Aorta (tissue), 5 donors: Measurements from ENCODE around the gene MYBPH. TPM values are rescaled to one million over a fixed set of nuclear protein-coding genes. Genes with fewer than 3 reads are reported as not detected.

ENCODE experiments used
- ATAC-seq: fragments of 200-7000 bp; cut with Tn5 transposase; one replicate; pipeline ENCODE4 v1.9.1; 2022; ENCODE audit warnings: moderate library complexity; ENCODE audit not compliant: low FRiP score
- DNase-seq, 2 donors: peaks; one replicate each; pipeline ENCODE4 v3.0.0-alpha.2; 2020
- H3K27ac ChIP-seq, 2 donors: one replicate each; pipeline ENCODE4 v1.5.1; 2013; ENCODE audit warnings: low read length in 2 of 2, mild to moderate bottlenecking in 2 of 2, moderate library complexity in 2 of 2, control low read depth in 1 of 2, inconsistent platforms in 1 of 2, low read depth in 1 of 2
- H3K27me3 ChIP-seq, 2 donors: one replicate each; pipeline ENCODE4 v1.6.1; 2013; ENCODE audit warnings: control low read depth in 1 of 2, low read length in 1 of 2, mild to moderate bottlenecking in 1 of 2, moderate library complexity in 1 of 2; ENCODE audit not compliant: insufficient read depth in 2 of 2, control insufficient read depth in 1 of 2
- H3K36me3 ChIP-seq, 2 donors: one replicate each; pipeline ENCODE4 v1.6.1; 2013; ENCODE audit warnings: control low read depth in 1 of 2, low read length in 1 of 2, mild to moderate bottlenecking in 1 of 2; ENCODE audit not compliant: insufficient read depth in 2 of 2, control insufficient read depth in 1 of 2
- H3K4me1 ChIP-seq, 2 donors: one replicate each; pipeline ENCODE4 v1.6.1; 2013; ENCODE audit warnings: low read length in 2 of 2, control low read depth in 1 of 2, mild to moderate bottlenecking in 1 of 2, moderate library complexity in 1 of 2; ENCODE audit not compliant: insufficient read depth in 2 of 2, control insufficient read depth in 1 of 2
- H3K4me3 ChIP-seq, 2 donors: one replicate each; pipeline ENCODE4 v1.5.1; 2013; ENCODE audit warnings: low read length in 2 of 2, control low read depth in 1 of 2, mild to moderate bottlenecking in 1 of 2
- H3K9me3 ChIP-seq: one replicate; pipeline ENCODE4 v1.6.1; 2013; ENCODE audit warnings: mild to moderate bottlenecking, low read length; ENCODE audit not compliant: control insufficient read depth
- WGBS, 2 donors: extraction: QIAGEN DNeasy Blood & Tissue Kit; methylation state at CpG; one replicate each; pipeline ENCODE4 v1.1.7; 2013; 5-methylcytosine and 5-hydroxymethylcytosine counted together
- intact Hi-C, 2 donors: fragments of 100-400 bp; cut with DNase I; formaldehyde crosslinking; loops; one replicate each; pipeline versions ENCODE4 v1.14.2 to v1.15.0; 2022
- polyA plus RNA-seq, 2 donors: library from polyadenylated mRNA; stranded (reverse); fragments of 200-250 nt; gene quantifications; one replicate each; pipeline ENCODE4 v1.2.3, GENCODE V29; 2013
- total RNA-seq, 2 donors: library from RNA; stranded (reverse); fragmentation: NEBNext Ultra II Directional; extraction: Animal tissue kit (Norgen Biotek cat#: 25700); gene quantifications; one replicate each; pipeline ENCODE4 v1.2.1, GENCODE V29; 2021
- donor health status: healthy with polysubstance abuse.
- donor health status: Bipolar disorder and iron deficiency.
- donor health status: DM: no; HTN: no; CAD: no.
- donor health status: DM: no; HTN: no; CAD: no.
- donor health status: DM: yes; HTN: yes; CAD: no.

MYBPH gene
- total and polyA plus RNA-seq, 4 donors, result not detected

DNA sequence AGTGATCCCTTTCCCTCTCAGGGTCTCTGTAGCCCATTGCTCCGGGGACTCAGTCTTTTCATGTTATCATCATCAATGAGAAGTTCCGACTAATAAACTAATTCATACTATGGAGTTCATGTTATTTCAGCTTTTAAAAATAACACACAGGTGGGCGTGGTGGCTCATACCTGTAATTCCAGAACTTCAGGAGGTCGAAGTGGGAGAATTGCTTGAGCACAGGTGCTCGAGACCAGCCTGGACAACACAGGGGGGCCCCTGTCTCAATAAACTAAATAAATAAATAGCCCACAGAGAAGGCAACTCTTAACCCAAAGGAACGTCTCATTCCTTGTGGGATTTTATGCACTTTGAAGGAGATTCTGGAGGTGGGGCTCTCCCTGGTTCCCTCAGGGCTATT is 14.5 kb downstream of the MYBPH start:
- Histone ChIP-seq H3K4me1 (no peaks in the 10 kb centered on the region), H3K27ac (no peak overlapping the region), H3K36me3 (no peaks in the 10 kb centered on the region), H3K4me3 (no peak overlapping the region), H3K27me3 (no peaks in the 10 kb centered on the region), H3K9me3 (no peaks in the 10 kb centered on the region)
- ATAC-seq (no peak), DNase-seq (no peak)
- WGBS, 2 donors, result 62 to 67% methylated on average over 6 of the region's 6 CpGs
- intact Hi-C loops, result loop anchor here in 1 of 2 donors (10.0 kb wide), 1 partner anchor 54 kb away; no protein-coding TSS in a partner anchor

- no peak for ATAC-seq
- intact Hi-C loops, result loop anchor here in 1 of 2 donors (10.0 kb wide), 1 partner anchor 55 kb away; no protein-coding TSS in a partner anchor
Measured at GRCh38 chr1:203159844-203160243, 15.8 kb downstream of the MYBPH start.

DNA sequence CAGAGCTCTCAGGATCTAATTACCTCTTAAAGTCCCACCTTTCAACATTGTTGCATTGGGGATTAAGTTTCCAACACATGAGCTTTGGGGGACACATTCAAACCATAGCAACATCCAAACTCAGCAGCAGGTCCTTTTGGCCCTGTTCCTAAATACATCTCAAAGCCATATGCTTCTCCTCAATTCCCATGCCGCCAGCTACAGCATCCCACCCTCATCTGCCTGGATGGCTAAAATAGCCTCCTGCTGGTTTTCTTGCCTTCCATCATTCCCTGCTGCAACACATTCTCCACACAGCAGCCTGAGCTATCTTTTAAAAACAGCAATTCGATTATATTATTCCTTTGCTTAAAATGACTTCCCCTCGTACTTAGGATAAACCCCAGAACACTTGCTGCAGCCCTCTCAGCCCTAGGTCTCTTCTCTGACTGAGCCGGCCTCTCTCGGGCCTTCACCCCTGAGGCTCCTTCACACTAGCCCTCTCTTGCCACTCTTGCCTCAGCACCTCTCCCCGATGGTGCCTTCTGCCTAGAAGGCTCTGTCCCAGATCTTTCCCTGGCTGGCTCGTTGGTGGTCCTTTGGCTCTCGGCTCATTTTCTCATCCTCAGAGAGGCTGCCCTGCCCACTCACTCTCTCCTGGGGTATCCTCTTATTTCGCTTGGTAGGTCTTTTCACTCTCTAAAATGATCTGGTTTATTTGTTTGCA is 16.5 kb downstream of the MYBPH start:
- Histone ChIP-seq H3K27me3 (no peaks in the 10 kb centered on the region), H3K9me3 (no peaks in the 10 kb centered on the region), H3K4me3 (no peak overlapping the region), H3K27ac (no peak overlapping the region), H3K36me3 (no peaks in the 10 kb centered on the region), H3K4me1 (no peaks in the 10 kb centered on the region)
- no peak for DNase-seq
- ATAC-seq, result no peak
- intact Hi-C loops, result no loop called here
- 80 to 84% methylated on average over 9 of the region's 9 CpGs for WGBS, 2 donors

More at GRCh38 chr1:203159844-203160243, 15.8 kb downstream of the MYBPH start:
- H3K4me3 ChIP-seq, result no peak overlapping the region
- no peaks in the 10 kb centered on the region for H3K36me3 ChIP-seq
- WGBS, 2 donors, result 31 to 59% methylated on average over 1 of the region's 1 CpG
- H3K27me3 ChIP-seq, result no peaks in the 10 kb centered on the region
- H3K9me3 ChIP-seq, result no peaks in the 10 kb centered on the region
- no peak overlapping the region for H3K27ac ChIP-seq
- no peak for DNase-seq
- H3K4me1 ChIP-seq, result no peaks in the 10 kb centered on the region

GRCh38 chr1:203158423-203158822 is 17.2 kb downstream of the MYBPH start:
- intact Hi-C loops, result no loop called here
- 95 to 96% methylated on average over 1 of the region's 1 CpG for WGBS, 2 donors
- no peak for DNase-seq
- Histone ChIP-seq H3K36me3 (no peaks in the 10 kb centered on the region), H3K4me3 (no peak overlapping the region), H3K27me3 (no peaks in the 10 kb centered on the region), H3K27ac (no peak overlapping the region), H3K4me1 (no peaks in the 10 kb centered on the region), H3K9me3 (no peaks in the 10 kb centered on the region)
- ATAC-seq, result no peak

- Histone ChIP-seq H3K4me3 (no peak overlapping the region), H3K27me3 (no peaks in the 10 kb centered on the region), H3K4me1 (no peaks in the 10 kb centered on the region), H3K27ac (no peak overlapping the region), H3K9me3 (no peaks in the 10 kb centered on the region), H3K36me3 (no peaks in the 10 kb centered on the region)
- WGBS, 2 donors, result 83 to 90% methylated on average over 1 of the region's 1 CpG
- DNase-seq, result no peak
- no peak for ATAC-seq
- intact Hi-C loops, result no loop called here
Measured at GRCh38 chr1:203156280-203156679, 19.3 kb downstream of the MYBPH start.

- 88 to 92% methylated on average over 13 of the region's 13 CpGs for WGBS, 2 donors
- Histone ChIP-seq H3K27me3 (no peaks in the 10 kb centered on the region), H3K36me3 (no peaks in the 10 kb centered on the region), H3K4me3 (no peak overlapping the region), H3K27ac (no peak overlapping the region), H3K4me1 (no peaks in the 10 kb centered on the region), H3K9me3 (no peaks in the 10 kb centered on the region)
- ATAC-seq (no peak), DNase-seq (no peak)
- intact Hi-C loops, result no loop called here
Measured at GRCh38 chr1:203153989-203154821, 21.4 kb downstream of the MYBPH start.

DNA sequence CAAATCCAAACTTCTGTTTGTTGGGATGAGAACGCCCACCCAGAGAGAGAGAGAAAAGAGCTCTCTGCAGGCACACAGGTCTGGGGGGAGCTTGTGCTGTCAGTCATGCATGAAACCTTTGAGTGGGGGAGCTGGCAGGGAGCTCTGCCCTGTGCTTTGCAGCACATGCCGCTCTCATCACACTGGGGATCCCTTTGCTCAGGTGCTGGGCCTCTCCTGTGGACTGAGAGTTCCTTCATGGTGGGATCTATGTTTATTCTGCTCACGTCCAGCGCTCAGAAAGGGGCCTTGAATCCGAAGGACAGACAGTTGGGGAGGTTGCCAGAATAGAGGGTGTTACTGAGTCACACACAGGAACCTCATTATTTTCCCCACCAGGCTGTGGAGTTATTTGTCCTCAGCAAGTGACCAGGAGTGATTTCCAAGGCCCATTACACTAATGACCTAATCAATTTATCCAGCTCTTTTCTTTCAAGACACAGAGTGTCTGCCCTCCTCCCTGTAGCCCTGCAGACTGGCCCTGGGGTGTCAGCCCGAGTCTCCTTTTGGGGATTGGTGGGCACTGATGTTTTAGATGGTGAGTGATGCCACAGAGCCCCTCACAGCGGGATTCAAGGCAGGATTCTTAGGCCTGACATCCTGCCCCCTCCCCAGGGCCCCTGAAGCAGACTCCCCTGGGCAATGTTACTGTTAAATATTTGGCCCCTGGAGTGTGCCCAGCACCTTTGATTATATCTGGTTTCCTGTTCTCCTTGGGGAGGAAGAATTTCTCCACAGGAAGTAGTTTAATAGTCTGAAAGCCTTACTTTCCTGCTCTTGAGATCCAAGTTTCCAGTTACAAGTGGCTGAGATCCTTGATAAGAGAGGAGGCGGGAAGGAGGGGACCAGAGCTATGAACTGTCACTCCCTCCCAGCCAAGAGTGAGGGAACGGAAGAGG is 22.3 kb downstream of the MYBPH start:
- no peak overlapping the region for H3K4me3 ChIP-seq
- no peaks in the 10 kb centered on the region for H3K9me3 ChIP-seq
- no peaks in the 10 kb centered on the region for H3K4me1 ChIP-seq
- H3K27ac ChIP-seq, result no peak overlapping the region
- intact Hi-C loops, result no loop called here
- no peak for DNase-seq
- ATAC-seq, result no peak
- H3K36me3 ChIP-seq, result no peaks in the 10 kb centered on the region
- no peaks in the 10 kb centered on the region for H3K27me3 ChIP-seq
- WGBS, 2 donors, result 89 to 92% methylated on average over 9 of the region's 9 CpGs

- H3K9me3 ChIP-seq, result no peaks in the 10 kb centered on the region
- no peak overlapping the region for H3K27ac ChIP-seq
- no peaks in the 10 kb centered on the region for H3K36me3 ChIP-seq
- no peak overlapping the region for H3K4me3 ChIP-seq
- 77 to 89% methylated on average over 9 to 10 of the region's 10 CpGs for WGBS, 2 donors
- intact Hi-C loops, result no loop called here
- H3K27me3 ChIP-seq, result no peaks in the 10 kb centered on the region
- no peaks in the 10 kb centered on the region for H3K4me1 ChIP-seq
- ATAC-seq (no peak), DNase-seq (no peak)
Measured at GRCh38 chr1:203152158-203153034, 23.2 kb downstream of the MYBPH start.
